ENCODE results near the gene CBX3. TPM values are rescaled to one million over a fixed set of nuclear protein-coding genes. Genes with fewer than 3 reads are reported as not detected.

The CBX3 gene
- total RNA-seq, 1 donor from 2014 or later, result 188 TPM

DNA sequence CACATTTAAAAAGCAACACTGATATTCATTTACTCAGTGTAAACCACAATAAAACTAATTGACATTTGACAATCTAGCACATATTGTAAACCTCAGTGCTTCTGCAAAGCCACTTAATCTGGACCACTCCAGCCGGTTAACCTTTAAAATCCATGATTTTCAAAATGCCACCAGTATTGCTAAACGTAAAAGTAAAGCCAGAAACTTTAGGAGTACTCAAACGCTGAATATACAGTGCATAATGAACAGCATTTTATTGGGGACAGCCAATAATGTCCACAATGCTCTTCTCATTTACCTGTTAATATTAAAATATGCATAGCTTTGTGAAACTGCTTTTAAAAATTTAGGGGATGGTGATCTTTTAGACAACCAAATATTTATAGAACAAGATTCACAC lies 11.8 kb upstream of the CBX3 start:
- Mint-ChIP-seq H3K36me3 (peaks cover 55% of the 10 kb centered on the region), H3K4me3 (no peak overlapping the region), H3K9me3 (no peaks in the 10 kb centered on the region), H3K4me1 (ENCODE audit: unreplicated experiment) (peaks cover 20% of the 10 kb centered on the region), H3K27ac (no peak overlapping the region), H3K27me3 (no peaks in the 10 kb centered on the region)
- TF ChIP-seq, protein P1, sequence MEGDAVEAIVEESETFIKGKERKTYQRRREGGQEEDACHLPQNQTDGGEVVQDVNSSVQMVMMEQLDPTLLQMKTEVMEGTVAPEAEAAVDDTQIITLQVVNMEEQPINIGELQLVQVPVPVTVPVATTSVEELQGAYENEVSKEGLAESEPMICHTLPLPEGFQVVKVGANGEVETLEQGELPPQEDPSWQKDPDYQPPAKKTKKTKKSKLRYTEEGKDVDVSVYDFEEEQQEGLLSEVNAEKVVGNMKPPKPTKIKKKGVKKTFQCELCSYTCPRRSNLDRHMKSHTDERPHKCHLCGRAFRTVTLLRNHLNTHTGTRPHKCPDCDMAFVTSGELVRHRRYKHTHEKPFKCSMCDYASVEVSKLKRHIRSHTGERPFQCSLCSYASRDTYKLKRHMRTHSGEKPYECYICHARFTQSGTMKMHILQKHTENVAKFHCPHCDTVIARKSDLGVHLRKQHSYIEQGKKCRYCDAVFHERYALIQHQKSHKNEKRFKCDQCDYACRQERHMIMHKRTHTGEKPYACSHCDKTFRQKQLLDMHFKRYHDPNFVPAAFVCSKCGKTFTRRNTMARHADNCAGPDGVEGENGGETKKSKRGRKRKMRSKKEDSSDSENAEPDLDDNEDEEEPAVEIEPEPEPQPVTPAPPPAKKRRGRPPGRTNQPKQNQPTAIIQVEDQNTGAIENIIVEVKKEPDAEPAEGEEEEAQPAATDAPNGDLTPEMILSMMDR (conservative IDR thresholded peaks at IDR 0.05), result no peak
- DNase-seq (ENCODE audit: extremely low spot score, unreplicated experiment), result no peak

DNA sequence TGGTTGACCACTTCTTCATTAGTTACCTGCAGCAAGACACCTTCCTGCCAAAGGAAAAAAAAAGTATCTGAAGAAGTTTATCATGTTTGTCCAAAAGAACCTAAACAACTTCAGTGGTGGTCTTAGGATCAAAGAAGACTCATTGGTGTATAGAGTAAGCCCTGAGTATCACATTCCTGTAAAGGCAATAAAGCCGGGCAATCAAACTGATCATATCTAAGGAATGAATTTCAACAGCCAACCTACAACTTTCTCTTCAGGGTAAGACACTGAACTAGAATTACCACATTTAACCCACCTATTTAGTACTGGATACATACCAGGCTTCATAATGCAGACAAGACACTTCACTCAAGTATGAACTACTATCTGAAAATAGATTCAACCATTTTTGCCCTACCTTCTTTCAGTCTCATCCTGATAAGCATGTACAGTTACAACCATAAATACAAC lies 11.1 kb upstream of the CBX3 start:
- H3K9me3 Mint-ChIP-seq, result no peaks in the 10 kb centered on the region
- peak overlapping the region; percentile 80 for H3K27ac Mint-ChIP-seq
- no peak for DNase-seq (ENCODE audit: extremely low spot score, unreplicated experiment)
- TF ChIP-seq, protein P1 (conservative IDR thresholded peaks at IDR 0.05), result no peak
- H3K36me3 Mint-ChIP-seq, result peaks cover 60% of the 10 kb centered on the region
- H3K27me3 Mint-ChIP-seq, result no peaks in the 10 kb centered on the region
- H3K4me3 Mint-ChIP-seq, result no peak overlapping the region
- H3K4me1 Mint-ChIP-seq (ENCODE audit: unreplicated experiment), result peaks cover 24% of the 10 kb centered on the region

DNA sequence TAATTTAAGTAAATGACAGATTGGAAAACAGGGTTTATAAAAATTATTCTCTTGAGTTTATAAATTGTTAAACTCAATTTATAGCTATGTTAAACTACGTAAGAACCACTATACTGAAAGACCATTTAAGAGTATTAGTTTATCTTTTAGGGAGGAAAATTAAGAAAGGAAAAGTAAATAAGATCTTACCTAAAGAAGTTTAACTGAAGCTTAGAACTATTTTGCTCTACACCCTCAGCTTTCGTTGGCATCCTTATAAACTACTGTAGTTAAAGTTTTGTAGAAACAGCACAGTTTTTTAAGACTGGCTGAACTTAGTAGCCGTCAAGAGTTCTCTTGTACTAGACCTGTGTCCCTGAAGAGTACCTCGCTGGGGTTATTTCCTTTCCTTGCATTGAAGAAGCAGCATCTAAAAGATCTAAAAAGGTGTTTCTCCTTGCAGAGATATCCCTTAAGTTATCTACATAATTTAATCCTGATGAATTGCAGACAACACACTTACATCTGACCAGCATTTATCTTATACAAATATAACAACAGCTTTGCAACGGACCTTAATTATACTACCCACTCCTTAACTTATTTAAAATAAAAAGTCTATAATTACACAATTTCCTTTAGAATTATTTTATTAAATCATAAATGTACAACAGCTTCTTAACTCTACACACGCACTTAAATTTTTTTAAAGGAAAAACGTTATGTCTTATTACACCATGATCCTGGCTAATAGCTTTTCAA lies 10.1 kb upstream of the CBX3 start:
- peaks cover 33% of the 10 kb centered on the region for H3K4me1 Mint-ChIP-seq (ENCODE audit: unreplicated experiment)

DNA sequence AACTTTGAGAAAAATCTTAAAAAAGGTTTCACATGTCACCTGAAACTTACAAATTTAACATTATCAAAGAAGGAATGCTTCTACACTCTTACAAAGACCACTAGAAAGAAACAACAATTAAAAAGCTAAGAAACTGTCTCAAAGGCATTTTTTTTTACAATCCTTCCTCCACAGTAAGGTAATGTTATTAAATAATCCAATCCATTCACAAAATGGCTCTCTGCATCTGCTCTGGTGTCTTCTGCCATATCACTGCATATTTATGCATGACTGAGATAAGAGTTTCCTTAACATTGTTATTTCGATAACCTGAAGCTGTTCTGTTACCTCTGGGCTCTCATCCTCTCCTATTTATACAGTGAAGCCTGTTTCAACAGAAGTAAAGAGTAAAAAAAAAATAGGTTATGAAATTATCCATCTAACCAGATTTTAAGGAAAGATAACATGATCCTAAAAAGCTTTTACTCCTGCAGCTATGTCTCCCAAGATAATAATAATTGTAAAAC lies 9.5 kb upstream of the CBX3 start:
- H3K36me3 Mint-ChIP-seq, result peaks cover 72% of the 10 kb centered on the region
- H3K4me1 Mint-ChIP-seq (ENCODE audit: unreplicated experiment), result peaks cover 40% of the 10 kb centered on the region
- peak overlapping the region; percentile 57 for H3K4me3 Mint-ChIP-seq
- TF ChIP-seq, protein P1 (conservative IDR thresholded peaks at IDR 0.05), result no peak
- no peaks in the 10 kb centered on the region for H3K27me3 Mint-ChIP-seq
- DNase-seq (ENCODE audit: extremely low spot score, unreplicated experiment), result no peak
- H3K27ac Mint-ChIP-seq, result peak overlapping the region; percentile 53
- H3K9me3 Mint-ChIP-seq, result no peaks in the 10 kb centered on the region

More for the DNA sequence above, 10.1 kb upstream of the CBX3 start:
- H3K4me3 Mint-ChIP-seq, result peak overlapping the region; percentile 13
- H3K9me3 Mint-ChIP-seq, result no peaks in the 10 kb centered on the region
- H3K27ac Mint-ChIP-seq, result peak overlapping the region; percentile 80
- no peaks in the 10 kb centered on the region for H3K27me3 Mint-ChIP-seq
- peaks cover 68% of the 10 kb centered on the region for H3K36me3 Mint-ChIP-seq
- no peak for DNase-seq (ENCODE audit: extremely low spot score, unreplicated experiment)
- TF ChIP-seq, protein P1 (conservative IDR thresholded peaks at IDR 0.05), result no peak

DNA sequence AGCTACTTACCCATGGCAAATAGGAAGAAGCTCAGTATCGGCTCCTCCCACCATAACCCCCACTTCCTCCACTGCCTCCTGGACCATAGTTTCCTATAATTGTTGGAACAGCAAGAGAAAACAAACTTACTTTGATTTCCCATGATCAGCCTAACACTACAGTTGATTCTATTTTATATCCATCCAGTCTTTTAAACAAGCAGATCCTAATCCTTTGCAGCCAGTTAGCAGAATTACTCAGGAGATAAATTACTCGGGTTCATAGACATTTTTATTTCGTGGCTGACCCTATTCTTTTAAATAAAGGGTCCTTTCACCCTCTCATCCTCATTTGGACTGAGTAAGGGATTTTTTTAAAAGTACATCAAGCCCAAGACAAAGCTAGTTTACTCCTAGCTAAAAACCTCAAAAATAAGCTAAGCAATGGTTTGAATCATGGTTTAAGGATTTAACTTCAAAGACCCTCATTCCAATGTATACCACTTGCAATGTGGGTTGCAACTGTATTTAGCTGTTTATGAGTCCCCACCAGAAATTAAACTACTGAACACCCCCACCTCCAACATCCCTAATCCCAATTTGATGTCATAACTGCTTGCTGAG lies 9.0 kb upstream of the CBX3 start:
- peaks cover 77% of the 10 kb centered on the region for H3K36me3 Mint-ChIP-seq

More for the DNA sequence above, 9.0 kb upstream of the CBX3 start:
- H3K4me3 Mint-ChIP-seq, result peak overlapping the region; percentile 57
- H3K9me3 Mint-ChIP-seq, result no peaks in the 10 kb centered on the region
- TF ChIP-seq, protein P1 (conservative IDR thresholded peaks at IDR 0.05), result no peak
- no peaks in the 10 kb centered on the region for H3K27me3 Mint-ChIP-seq
- peak overlapping the region; percentile 76 for H3K27ac Mint-ChIP-seq
- H3K4me1 Mint-ChIP-seq (ENCODE audit: unreplicated experiment), result peaks cover 44% of the 10 kb centered on the region
- DNase-seq (ENCODE audit: extremely low spot score, unreplicated experiment), result no peak

Data from type B pancreatic cell (in vitro differentiated cells).